Caco-2 (cell line): ENCODE results near the gene ZC3H4. TPM values are rescaled to one million over a fixed set of nuclear protein-coding genes. Genes with fewer than 3 reads are reported as not detected.

Experiments
- BruUV-seq: library from RNA; stranded (reverse); fragments of 400-500 nt; replicated peaks from 2 replicates; lab custom pipeline; 2021; lab: Mats Ljungman, UMichigan
- CTCF ChIA-PET: fragments of 300-600 bp; sonication (Branson Sonifier 250); formaldehyde crosslinking; loops from one replicate; lab custom pipeline; 2022; ENCODE audit warnings: antibody characterized with exemption; lab: Charles Lee
- POLR2A ChIA-PET: fragments of 300-600 bp; sonication (Branson Sonifier 250); formaldehyde crosslinking; loops from one replicate; lab custom pipeline; 2022; ENCODE audit warnings: antibody characterized with exemption; lab: Charles Lee
- DNase-seq, 2 experiments: peaks; one replicate each; pipeline versions ENCODE4 v3.0.0 to v3.0.0-alpha.2; 2020 to 2022
- H3K27me3 ChIP-seq: replicated peaks from 2 replicates; pipeline ENCODE4 v1.6.0; 2011; ENCODE audit warnings: low read length; ENCODE audit not compliant: control insufficient read depth, insufficient read depth
- H3K36me3 ChIP-seq: 2 replicates; pipeline ENCODE4 v1.5.1; 2011; ENCODE audit warnings: low read length; ENCODE audit not compliant: control insufficient read depth, insufficient read depth
- H3K4me1 ChIP-seq: fragments of 250-450 bp; sonication (Bioruptor Pico); 2 replicates; pipeline ENCODE4 v1.5.1; 2020; ENCODE audit warnings: mild to moderate bottlenecking
- H3K4me3 ChIP-seq: 2 replicates; pipeline ENCODE4 v1.5.1; 2011; ENCODE audit warnings: low read depth, mild to moderate bottlenecking, control low read depth, low read length
- H3K9me3 ChIP-seq: fragments of 250-450 bp; sonication (Bioruptor Pico); 2 replicates; pipeline ENCODE4 v1.5.1; 2020; ENCODE audit warnings: mild to moderate bottlenecking, moderate library complexity
- H3K27ac Mint-ChIP-seq: one replicate; pipeline ENCODE4 v1.8.0; 2022; ENCODE audit warnings: mixed read lengths; ENCODE audit not compliant: unreplicated experiment
- H3K27me3 Mint-ChIP-seq: one replicate; pipeline ENCODE4 v1.8.0; 2022; ENCODE audit warnings: mixed read lengths; ENCODE audit not compliant: insufficient read depth, unreplicated experiment
- H3K36me3 Mint-ChIP-seq: one replicate; pipeline ENCODE4 v1.8.0; 2022; ENCODE audit warnings: mild to moderate bottlenecking, mixed read lengths; ENCODE audit not compliant: insufficient read depth, unreplicated experiment
- H3K4me1 Mint-ChIP-seq: one replicate; pipeline ENCODE4 v1.8.0; 2022; ENCODE audit warnings: low read depth, mixed read lengths; ENCODE audit not compliant: unreplicated experiment
- H3K4me3 Mint-ChIP-seq: one replicate; pipeline ENCODE4 v1.8.0; 2022; ENCODE audit warnings: mild to moderate bottlenecking, moderate library complexity, mixed read lengths; ENCODE audit not compliant: unreplicated experiment
- H3K9me3 Mint-ChIP-seq: one replicate; pipeline ENCODE4 v1.8.0; 2022; ENCODE audit warnings: mixed read lengths; ENCODE audit not compliant: unreplicated experiment
- intact Hi-C: fragments of 100-400 bp; cut with micrococcal nuclease; formaldehyde crosslinking; loops from one replicate; pipeline ENCODE4 v1.10.0; 2022; ENCODE audit not compliant: unreplicated experiment
- total RNA-seq: library from RNA; stranded (reverse); gene quantifications from 2 replicates; pipeline ENCODE4 v1.2.3, GENCODE V29; 2022
- TF ChIP-seq, protein P1 (sequence below), 2 experiments: fragments of 200-600 bp in 1 of 2; IDR thresholded peaks; 1 replicate in 1 of 2; 2 replicates in 1 of 2; pipeline versions ENCODE4 v1.5.1 to v1.8.0; 2011 to 2022; ENCODE audit warnings: antibody characterized with exemption in 1 of 2, control low read depth in 1 of 2, inconsistent platforms in 1 of 2, low read depth in 1 of 2, low read length in 1 of 2, mild to moderate bottlenecking in 1 of 2, moderate library complexity in 1 of 2; ENCODE audit not compliant: insufficient read depth in 1 of 2, severe bottlenecking in 1 of 2, unreplicated experiment in 1 of 2

ZC3H4 gene
- total RNA-seq, 1 experiment from 2014 or later = 70.3 TPM

DNA sequence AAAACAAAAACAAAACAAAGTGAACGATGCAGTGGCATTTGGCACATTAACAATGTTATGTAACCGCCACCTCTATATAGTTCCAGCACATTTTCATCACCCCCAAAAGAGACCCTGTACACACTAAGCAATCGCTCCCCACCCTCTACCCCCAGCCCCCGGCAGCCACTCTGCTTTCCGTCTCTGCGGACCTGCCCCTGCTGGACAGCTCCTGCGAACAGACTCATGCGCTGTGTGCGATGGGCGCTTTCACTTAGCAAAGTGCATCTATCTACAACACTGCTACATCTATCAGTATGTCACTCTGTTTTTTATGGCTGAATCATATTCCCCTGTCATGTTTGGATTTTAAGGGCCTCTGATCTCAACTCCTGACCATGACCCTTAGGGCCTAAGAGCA, 40.0 kb downstream of the ZC3H4 start:
- POLR2A ChIA-PET = no interaction called here
- H3K27ac Mint-ChIP-seq = no peak overlapping the region
- H3K36me3 ChIP-seq = peaks cover 9% of the 10 kb centered on the region

DNA sequence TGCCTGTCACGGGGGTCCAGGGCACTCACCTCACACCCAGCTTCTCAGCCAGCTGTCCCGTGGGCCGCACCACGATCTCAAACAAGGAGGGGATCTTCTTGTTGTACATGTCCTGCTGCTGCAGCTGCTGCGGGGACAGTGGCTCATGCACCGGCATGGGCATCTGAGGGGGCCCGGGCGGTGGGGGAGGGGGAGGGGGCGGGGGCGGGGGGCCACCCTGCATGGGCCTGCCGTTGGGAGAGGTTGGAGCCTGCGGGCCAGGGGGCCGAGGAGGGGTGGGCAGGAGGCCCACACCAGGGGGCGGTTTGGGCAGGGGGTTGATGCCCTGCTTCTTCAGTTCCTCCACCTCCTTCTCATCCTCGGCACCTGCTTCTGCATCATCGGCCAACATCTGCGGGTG, 41.3 kb downstream of the ZC3H4 start:
- Mint-ChIP-seq H3K27ac (no peak overlapping the region), H3K9me3 (no peaks in the 10 kb centered on the region), H3K36me3 (peaks cover 96% of the 10 kb centered on the region), H3K4me3 (no peak overlapping the region), H3K4me1 (no peaks in the 10 kb centered on the region), H3K27me3 (no peaks in the 10 kb centered on the region)
- no peaks in the 10 kb centered on the region for H3K4me1 ChIP-seq
- CTCF ChIA-PET = no interaction called here
- peaks cover 9% of the 10 kb centered on the region for H3K36me3 ChIP-seq
- H3K4me3 ChIP-seq = no peak overlapping the region
- DNase-seq = no peak
- H3K9me3 ChIP-seq = no peaks in the 10 kb centered on the region
- H3K27me3 ChIP-seq = no peaks in the 10 kb centered on the region
- POLR2A ChIA-PET = no interaction called here
- BruUV-seq = no TSS peak
- intact Hi-C loops = no loop called here
- TF ChIP-seq, protein P1, sequence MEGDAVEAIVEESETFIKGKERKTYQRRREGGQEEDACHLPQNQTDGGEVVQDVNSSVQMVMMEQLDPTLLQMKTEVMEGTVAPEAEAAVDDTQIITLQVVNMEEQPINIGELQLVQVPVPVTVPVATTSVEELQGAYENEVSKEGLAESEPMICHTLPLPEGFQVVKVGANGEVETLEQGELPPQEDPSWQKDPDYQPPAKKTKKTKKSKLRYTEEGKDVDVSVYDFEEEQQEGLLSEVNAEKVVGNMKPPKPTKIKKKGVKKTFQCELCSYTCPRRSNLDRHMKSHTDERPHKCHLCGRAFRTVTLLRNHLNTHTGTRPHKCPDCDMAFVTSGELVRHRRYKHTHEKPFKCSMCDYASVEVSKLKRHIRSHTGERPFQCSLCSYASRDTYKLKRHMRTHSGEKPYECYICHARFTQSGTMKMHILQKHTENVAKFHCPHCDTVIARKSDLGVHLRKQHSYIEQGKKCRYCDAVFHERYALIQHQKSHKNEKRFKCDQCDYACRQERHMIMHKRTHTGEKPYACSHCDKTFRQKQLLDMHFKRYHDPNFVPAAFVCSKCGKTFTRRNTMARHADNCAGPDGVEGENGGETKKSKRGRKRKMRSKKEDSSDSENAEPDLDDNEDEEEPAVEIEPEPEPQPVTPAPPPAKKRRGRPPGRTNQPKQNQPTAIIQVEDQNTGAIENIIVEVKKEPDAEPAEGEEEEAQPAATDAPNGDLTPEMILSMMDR (IDR thresholded peaks at IDR 0.05; ENCODE audit: insufficient read depth in 1 of 2, low read depth in 1 of 2, low read length in 1 of 2, severe bottlenecking in 1 of 2, unreplicated experiment in 1 of 2) = no peak

More for the DNA sequence above, 40.0 kb downstream of the ZC3H4 start:
- Histone ChIP-seq H3K4me3 (no peak overlapping the region), H3K9me3 (no peaks in the 10 kb centered on the region), H3K4me1 (no peaks in the 10 kb centered on the region), H3K27me3 (no peaks in the 10 kb centered on the region)
- no TSS peak for BruUV-seq
- Mint-ChIP-seq H3K9me3 (no peaks in the 10 kb centered on the region), H3K36me3 (peaks cover 94% of the 10 kb centered on the region), H3K27me3 (no peaks in the 10 kb centered on the region), H3K4me3 (no peak overlapping the region), H3K4me1 (no peaks in the 10 kb centered on the region)
- CTCF ChIA-PET = interaction anchor here (1.4 kb wide), 1 partner anchor 37 kb away, joined by 3 read pairs; no protein-coding TSS in a partner anchor
- TF ChIP-seq, protein P1 (IDR thresholded peaks at IDR 0.05; ENCODE audit: insufficient read depth in 1 of 2, low read depth in 1 of 2, low read length in 1 of 2, severe bottlenecking in 1 of 2, unreplicated experiment in 1 of 2) = no peak
- no peak for DNase-seq
- intact Hi-C loops = no loop called here

DNA sequence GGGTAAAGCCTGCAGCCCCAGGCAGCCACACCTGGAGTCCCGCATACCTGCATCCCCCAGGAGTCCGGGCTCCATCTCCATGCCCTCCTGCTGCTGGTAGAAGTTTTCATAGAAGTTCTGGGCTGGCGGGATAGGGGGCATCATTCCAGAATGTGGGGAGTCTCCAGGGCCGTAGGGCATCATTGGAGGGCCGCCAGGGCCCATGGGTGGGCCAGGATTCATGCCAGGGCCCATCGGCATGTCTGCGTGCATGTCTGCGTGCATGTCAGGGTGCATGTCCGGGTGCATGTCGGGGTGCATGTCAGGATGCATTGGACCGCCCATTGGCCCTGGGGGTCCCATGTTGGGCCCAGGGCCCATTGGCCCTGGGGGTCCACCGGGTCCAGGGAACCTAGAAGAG, 41.8 kb downstream of the ZC3H4 start:
- no peaks in the 10 kb centered on the region for H3K4me1 ChIP-seq
- ChIA-PET POLR2A (no interaction called here), CTCF (no interaction called here)
- H3K9me3 ChIP-seq = no peaks in the 10 kb centered on the region
- no peaks in the 10 kb centered on the region for H3K4me1 Mint-ChIP-seq
- no peaks in the 10 kb centered on the region for H3K9me3 Mint-ChIP-seq
- intact Hi-C loops = no loop called here
- H3K36me3 ChIP-seq = peaks cover 9% of the 10 kb centered on the region
- no peak for DNase-seq
- H3K4me3 Mint-ChIP-seq = no peak overlapping the region
- no peak overlapping the region for H3K4me3 ChIP-seq
- peaks cover 96% of the 10 kb centered on the region for H3K36me3 Mint-ChIP-seq
- H3K27ac Mint-ChIP-seq = no peak overlapping the region
- H3K27me3 Mint-ChIP-seq = no peaks in the 10 kb centered on the region
- TF ChIP-seq, protein P1 (IDR thresholded peaks at IDR 0.05; ENCODE audit: insufficient read depth in 1 of 2, low read depth in 1 of 2, low read length in 1 of 2, severe bottlenecking in 1 of 2, unreplicated experiment in 1 of 2) = no peak
- no peaks in the 10 kb centered on the region for H3K27me3 ChIP-seq
- BruUV-seq = no TSS peak
